Urinary bladder (tissue), 4 donors: ENCODE results near the gene FOXK1. TPM values are rescaled to one million over a fixed set of nuclear protein-coding genes. Genes with fewer than 3 reads are reported as not detected.
"Not testable (repeated sequence)": the region's sequence is repeated elsewhere in the genome, so short reads cannot be mapped to it uniquely, and the experiment has no call there.

Experiments used
- DNase-seq: peaks from one replicate; pipeline ENCODE4 v3.0.0-alpha.2; 2015; ENCODE audit errors: extremely low spot score
- H3K27ac ChIP-seq: one replicate; pipeline ENCODE4 v1.5.1; 2013; ENCODE audit warnings: low read depth, mild to moderate bottlenecking, moderate library complexity
- H3K36me3 ChIP-seq: one replicate; pipeline ENCODE4 v1.6.1; 2013; ENCODE audit warnings: mild to moderate bottlenecking, moderate library complexity; ENCODE audit not compliant: insufficient read depth
- H3K4me1 ChIP-seq: one replicate; pipeline ENCODE4 v1.6.1; 2013; ENCODE audit warnings: mild to moderate bottlenecking, moderate library complexity; ENCODE audit not compliant: insufficient read depth
- H3K4me3 ChIP-seq: one replicate; pipeline ENCODE4 v1.5.1; 2013; ENCODE audit warnings: low read depth, low read length
- WGBS: extraction: QIAGEN DNeasy Blood & Tissue Kit; methylation state at CpG from one replicate; pipeline ENCODE4 v1.1.7; 2013; 5-methylcytosine and 5-hydroxymethylcytosine counted together
- polyA plus RNA-seq: library from polyadenylated mRNA; stranded (reverse); fragments of 200-250 nt; gene quantifications from one replicate; pipeline ENCODE4 v1.2.3, GENCODE V29; 2013
- total RNA-seq: library from RNA; depleted of rRNA; stranded (reverse); fragments of >200 nt; gene quantifications from one replicate; pipeline ENCODE4 v1.2.3, GENCODE V29; 2014
- donor health status: healthy with polysubstance abuse.
- donor health status: healthy.

The FOXK1 gene
- total and polyA plus RNA-seq, 2 donors, result 8.1 to 22.2 TPM

GRCh38 chr7:4682621-4683042 lies 537 bp downstream of the FOXK1 start:
- peak overlapping the region; percentile 93 for H3K27ac ChIP-seq
- no peak for DNase-seq
- no peaks in the 10 kb centered on the region for H3K4me1 ChIP-seq
- H3K4me3 ChIP-seq, result peak overlapping the region; percentile 91
- no peaks in the 10 kb centered on the region for H3K36me3 ChIP-seq
- WGBS, result 2% methylated on average over 47 of the region's 47 CpGs

GRCh38 chr7:4683043-4683883 lies 1.2 kb downstream of the FOXK1 start:
- Histone ChIP-seq H3K4me3 (peak overlapping the region; percentile 91), H3K4me1 (no peaks in the 10 kb centered on the region), H3K27ac (peak overlapping the region; percentile 93), H3K36me3 (no peaks in the 10 kb centered on the region)
- WGBS, result 2% methylated on average over 23 of the region's 23 CpGs
- DNase-seq, result no peak

- no peak for DNase-seq
- Histone ChIP-seq H3K4me3 (peak overlapping the region; percentile 91), H3K36me3 (no peaks in the 10 kb centered on the region), H3K4me1 (no peaks in the 10 kb centered on the region), H3K27ac (peak overlapping the region; percentile 93)
- WGBS, result 3% methylated on average over 16 of the region's 16 CpGs
These were observed 1.9 kb downstream of the FOXK1 start for GRCh38 chr7:4683884-4684565.

- no peak for DNase-seq
- H3K4me3 ChIP-seq, result no peak overlapping the region
- H3K4me1 ChIP-seq, result no peaks in the 10 kb centered on the region
- 52% methylated on average over 9 of the region's 9 CpGs for WGBS
- no peak overlapping the region for H3K27ac ChIP-seq
- H3K36me3 ChIP-seq, result no peaks in the 10 kb centered on the region
These were observed 2.8 kb downstream of the FOXK1 start for GRCh38 chr7:4684846-4685245.

- 94% methylated on average over 10 of the region's 10 CpGs for WGBS
- DNase-seq, H3K36me3 ChIP-seq, H3K4me1 ChIP-seq, H3K4me3 ChIP-seq, H3K27ac ChIP-seq: not testable (repeated sequence)
These were observed 3.6 kb downstream of the FOXK1 start for GRCh38 chr7:4685676-4686075.

GRCh38 chr7:4687956-4688355 lies 5.9 kb downstream of the FOXK1 start:
- H3K27ac ChIP-seq, result no peak overlapping the region
- no peak for DNase-seq
- H3K36me3 ChIP-seq, result no peaks in the 10 kb centered on the region
- WGBS, result 73% methylated on average over 3 of the region's 3 CpGs
- no peak overlapping the region for H3K4me3 ChIP-seq
- H3K4me1 ChIP-seq, result no peaks in the 10 kb centered on the region

GRCh38 chr7:4689151-4689550 lies 7.1 kb downstream of the FOXK1 start:
- Histone ChIP-seq H3K36me3 (no peaks in the 10 kb centered on the region), H3K27ac (no peak overlapping the region), H3K4me3 (no peak overlapping the region), H3K4me1 (no peaks in the 10 kb centered on the region)
- DNase-seq, result no peak
- WGBS, result 57% methylated on average over 12 of the region's 12 CpGs

GRCh38 chr7:4689668-4690067 lies 7.6 kb downstream of the FOXK1 start:
- DNase-seq, result no peak
- Histone ChIP-seq H3K4me1 (no peaks in the 10 kb centered on the region), H3K27ac (no peak overlapping the region), H3K4me3 (no peak overlapping the region), H3K36me3 (no peaks in the 10 kb centered on the region)
- 74% methylated on average over 12 of the region's 12 CpGs for WGBS

GRCh38 chr7:4690953-4691856 lies 9.1 kb downstream of the FOXK1 start:
- H3K4me3 ChIP-seq, result no peak overlapping the region
- no peaks in the 10 kb centered on the region for H3K36me3 ChIP-seq
- H3K27ac ChIP-seq, result no peak overlapping the region
- H3K4me1 ChIP-seq, result no peaks in the 10 kb centered on the region
- no peak for DNase-seq
- WGBS, result 78% methylated on average over 23 of the region's 23 CpGs

GRCh38 chr7:4692055-4692454 lies 10.0 kb downstream of the FOXK1 start:
- 38% methylated on average over 5 of the region's 5 CpGs for WGBS
- Histone ChIP-seq H3K36me3 (no peaks in the 10 kb centered on the region), H3K4me1 (no peaks in the 10 kb centered on the region), H3K4me3 (no peak overlapping the region), H3K27ac (no peak overlapping the region)
- DNase-seq, result peak; percentile 47

- H3K4me1 ChIP-seq, result not testable (repeated sequence)
These were observed 10.5 kb downstream of the FOXK1 start for GRCh38 chr7:4692622-4693021.

GRCh38 chr7:4693152-4693551 lies 11.1 kb downstream of the FOXK1 start:
- Histone ChIP-seq H3K27ac (peak overlapping the region; percentile 47), H3K4me3 (no peak overlapping the region), H3K4me1 (no peaks in the 10 kb centered on the region), H3K36me3 (no peaks in the 10 kb centered on the region)
- WGBS, result 67% methylated on average over 2 of the region's 2 CpGs
- no peak for DNase-seq

More at GRCh38 chr7:4692622-4693021, 10.5 kb downstream of the FOXK1 start:
- not testable (repeated sequence) for H3K27ac ChIP-seq, H3K36me3 ChIP-seq, DNase-seq, H3K4me3 ChIP-seq
- 79% methylated on average over 5 of the region's 5 CpGs for WGBS

- no peaks in the 10 kb centered on the region for H3K36me3 ChIP-seq
- H3K4me3 ChIP-seq, result no peak overlapping the region
- H3K4me1 ChIP-seq, result no peaks in the 10 kb centered on the region
- 91% methylated on average over 2 of the region's 2 CpGs for WGBS
- DNase-seq, result no peak
- H3K27ac ChIP-seq, result no peak overlapping the region
These were observed 11.7 kb downstream of the FOXK1 start for GRCh38 chr7:4693749-4694148.
